OCI-LY1 (cell line): Measurements from ENCODE around the gene PLEKHH2.

Experiments
- EZH2 ChIP-seq: fragments of 200-600 bp; sonication (generic), shearing (Covaris generic); IDR thresholded peaks from 2 replicates; pipeline ENCODE4 v1.8.0; 2017; ENCODE audit warnings: borderline replicate concordance, mixed run types, mild to moderate bottlenecking, antibody characterized with exemption, low read length, moderate library complexity, mixed read lengths
- TF ChIP-seq, protein P1 (sequence below): fragments of 200-600 bp; sonication (generic), shearing (Covaris generic); IDR thresholded peaks from 2 replicates; pipeline ENCODE4 v1.5.1; 2017; ENCODE audit warnings: mild to moderate bottlenecking, antibody characterized with exemption, low read length, moderate library complexity, mixed read lengths

GRCh38 chr2:43790147-43790546, 153.1 kb downstream of the PLEKHH2 start:
- TF ChIP-seq, protein P1, sequence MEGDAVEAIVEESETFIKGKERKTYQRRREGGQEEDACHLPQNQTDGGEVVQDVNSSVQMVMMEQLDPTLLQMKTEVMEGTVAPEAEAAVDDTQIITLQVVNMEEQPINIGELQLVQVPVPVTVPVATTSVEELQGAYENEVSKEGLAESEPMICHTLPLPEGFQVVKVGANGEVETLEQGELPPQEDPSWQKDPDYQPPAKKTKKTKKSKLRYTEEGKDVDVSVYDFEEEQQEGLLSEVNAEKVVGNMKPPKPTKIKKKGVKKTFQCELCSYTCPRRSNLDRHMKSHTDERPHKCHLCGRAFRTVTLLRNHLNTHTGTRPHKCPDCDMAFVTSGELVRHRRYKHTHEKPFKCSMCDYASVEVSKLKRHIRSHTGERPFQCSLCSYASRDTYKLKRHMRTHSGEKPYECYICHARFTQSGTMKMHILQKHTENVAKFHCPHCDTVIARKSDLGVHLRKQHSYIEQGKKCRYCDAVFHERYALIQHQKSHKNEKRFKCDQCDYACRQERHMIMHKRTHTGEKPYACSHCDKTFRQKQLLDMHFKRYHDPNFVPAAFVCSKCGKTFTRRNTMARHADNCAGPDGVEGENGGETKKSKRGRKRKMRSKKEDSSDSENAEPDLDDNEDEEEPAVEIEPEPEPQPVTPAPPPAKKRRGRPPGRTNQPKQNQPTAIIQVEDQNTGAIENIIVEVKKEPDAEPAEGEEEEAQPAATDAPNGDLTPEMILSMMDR, result no peak
- no peak for TF ChIP-seq EZH2
